Measurements from ENCODE around the gene AGBL1.

The AGBL1 gene

GRCh38 chr15:86413191-86413590 lies 333.5 kb downstream of the AGBL1 start:
- no peak overlapping the region for H3K4me3 ChIP-seq (replicated peaks; ENCODE audit: low read depth, low read length)
- TF ChIP-seq, protein P1, sequence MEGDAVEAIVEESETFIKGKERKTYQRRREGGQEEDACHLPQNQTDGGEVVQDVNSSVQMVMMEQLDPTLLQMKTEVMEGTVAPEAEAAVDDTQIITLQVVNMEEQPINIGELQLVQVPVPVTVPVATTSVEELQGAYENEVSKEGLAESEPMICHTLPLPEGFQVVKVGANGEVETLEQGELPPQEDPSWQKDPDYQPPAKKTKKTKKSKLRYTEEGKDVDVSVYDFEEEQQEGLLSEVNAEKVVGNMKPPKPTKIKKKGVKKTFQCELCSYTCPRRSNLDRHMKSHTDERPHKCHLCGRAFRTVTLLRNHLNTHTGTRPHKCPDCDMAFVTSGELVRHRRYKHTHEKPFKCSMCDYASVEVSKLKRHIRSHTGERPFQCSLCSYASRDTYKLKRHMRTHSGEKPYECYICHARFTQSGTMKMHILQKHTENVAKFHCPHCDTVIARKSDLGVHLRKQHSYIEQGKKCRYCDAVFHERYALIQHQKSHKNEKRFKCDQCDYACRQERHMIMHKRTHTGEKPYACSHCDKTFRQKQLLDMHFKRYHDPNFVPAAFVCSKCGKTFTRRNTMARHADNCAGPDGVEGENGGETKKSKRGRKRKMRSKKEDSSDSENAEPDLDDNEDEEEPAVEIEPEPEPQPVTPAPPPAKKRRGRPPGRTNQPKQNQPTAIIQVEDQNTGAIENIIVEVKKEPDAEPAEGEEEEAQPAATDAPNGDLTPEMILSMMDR (IDR thresholded peaks at IDR 0.05; ENCODE audit: low read length, missing control alignments): no peak

DNA sequence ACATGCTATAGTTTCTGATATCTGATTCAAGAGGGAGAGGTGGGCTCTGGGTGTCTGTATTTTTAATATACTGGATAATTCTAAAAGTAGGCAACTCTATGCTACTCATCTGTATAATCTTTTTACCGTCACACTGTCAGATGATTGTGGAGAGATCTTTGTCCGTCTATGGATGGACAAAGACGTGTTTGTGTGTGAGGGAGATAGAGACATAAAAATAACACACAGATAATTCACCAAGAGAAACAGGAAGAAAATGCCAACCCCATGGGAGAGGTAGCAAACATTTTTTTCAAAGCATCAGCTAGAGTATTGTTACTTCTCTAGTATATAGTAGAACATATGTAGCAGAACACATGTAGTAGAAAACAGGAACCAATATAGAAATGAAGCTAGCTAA lies 346.1 kb downstream of the AGBL1 start:
- TF ChIP-seq, protein P1 (IDR thresholded peaks at IDR 0.05; ENCODE audit: low read length, missing control alignments): no peak
- no peak overlapping the region for H3K4me3 ChIP-seq (replicated peaks; ENCODE audit: low read depth, low read length)

More at GRCh38 chr15:86413191-86413590, 333.5 kb downstream of the AGBL1 start:
- DNase-seq (ENCODE audit: low read depth): no peak

DNA sequence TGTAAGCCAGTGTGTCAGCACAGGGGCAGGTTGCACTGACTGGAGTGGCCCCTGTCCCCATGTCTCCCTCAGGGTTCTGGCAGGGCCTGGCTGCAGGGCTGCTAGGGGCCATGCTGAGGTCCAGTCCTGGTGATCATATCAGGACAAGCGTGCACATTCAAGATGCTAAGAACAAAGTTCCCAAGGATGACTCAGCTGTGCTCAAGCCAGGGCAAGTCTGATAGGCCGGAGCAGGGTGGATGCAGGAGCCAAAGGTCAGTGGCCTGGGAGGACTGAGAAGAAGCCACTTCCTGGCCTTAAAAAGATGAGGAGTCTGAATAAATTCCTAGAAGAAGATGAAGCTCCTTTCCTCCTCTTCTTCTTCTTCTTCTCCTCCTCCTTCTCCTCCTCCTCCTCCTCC lies 353.2 kb downstream of the AGBL1 start:
- no peak overlapping the region for H3K4me3 ChIP-seq (replicated peaks; ENCODE audit: low read depth, low read length)
- DNase-seq (ENCODE audit: low read depth): no peak
- TF ChIP-seq, protein P1 (IDR thresholded peaks at IDR 0.05; ENCODE audit: low read length, missing control alignments): no peak

More for the DNA sequence above, 346.1 kb downstream of the AGBL1 start:
- DNase-seq (ENCODE audit: low read depth): no peak

DNA sequence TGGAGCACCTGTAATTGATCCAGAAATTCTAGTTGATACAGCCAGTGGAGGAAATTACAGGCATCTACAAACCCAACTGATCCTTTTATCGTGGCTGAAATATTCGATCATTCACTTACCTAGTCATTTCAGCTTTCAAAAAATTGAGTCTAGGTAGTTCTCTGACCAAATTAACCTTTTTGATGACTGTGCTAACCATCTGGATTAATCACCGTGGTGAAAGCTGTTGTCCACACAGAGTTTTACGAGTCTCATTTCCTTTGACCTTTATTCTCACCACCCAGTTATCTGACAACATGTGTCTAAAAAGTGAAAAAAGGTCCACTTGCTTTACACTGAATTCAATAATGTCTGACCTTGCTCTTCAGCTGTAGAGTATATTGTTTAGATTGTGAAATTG lies 354.3 kb downstream of the AGBL1 start:
- no peak for DNase-seq (ENCODE audit: low read depth)
- TF ChIP-seq, protein P1 (IDR thresholded peaks at IDR 0.05; ENCODE audit: low read length, missing control alignments): no peak
- H3K4me3 ChIP-seq (replicated peaks; ENCODE audit: low read depth, low read length): no peak overlapping the region

GRCh38 chr15:86439614-86440013 lies 359.9 kb downstream of the AGBL1 start:
- no peak for DNase-seq (ENCODE audit: low read depth)
- TF ChIP-seq, protein P1 (IDR thresholded peaks at IDR 0.05; ENCODE audit: low read length, missing control alignments): no peak

DNA sequence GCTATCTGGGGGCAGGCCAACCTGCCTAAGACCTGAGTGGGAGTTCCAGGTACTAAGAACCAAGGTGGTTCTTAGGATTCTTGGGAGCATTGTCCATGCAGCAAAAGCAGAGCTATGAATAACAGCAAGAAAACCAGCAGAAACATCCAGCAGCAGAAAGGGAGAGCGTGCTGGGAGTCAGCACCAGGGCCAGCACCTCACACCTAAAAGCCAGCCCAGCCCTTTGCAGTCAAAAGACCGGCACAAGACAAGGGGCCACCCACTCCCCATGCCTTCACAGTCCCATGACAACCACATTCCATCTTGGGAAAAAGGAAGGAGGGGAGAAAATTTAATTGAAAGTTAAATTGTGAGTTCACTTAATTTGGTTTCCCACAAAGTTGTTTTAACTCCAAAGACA lies 364.9 kb downstream of the AGBL1 start:
- DNase-seq (ENCODE audit: low read depth): no peak
- H3K4me3 ChIP-seq (replicated peaks; ENCODE audit: low read depth, low read length): no peak overlapping the region
- TF ChIP-seq, protein P1 (IDR thresholded peaks at IDR 0.05; ENCODE audit: low read length, missing control alignments): no peak

More at GRCh38 chr15:86439614-86440013, 359.9 kb downstream of the AGBL1 start:
- no peak overlapping the region for H3K4me3 ChIP-seq (replicated peaks; ENCODE audit: low read depth, low read length)

- TF ChIP-seq, protein P1 (IDR thresholded peaks at IDR 0.05; ENCODE audit: low read length, missing control alignments): no peak
- H3K4me3 ChIP-seq (replicated peaks; ENCODE audit: low read depth, low read length): no peak overlapping the region
- DNase-seq (ENCODE audit: low read depth): no peak
Measured at GRCh38 chr15:86445579-86446252, 366.0 kb downstream of the AGBL1 start.

Data from fibroblast of pulmonary artery (primary cell).